Omental fat pad (tissue), 4 donors: ENCODE data around the gene DENND10. TPM values are rescaled to one million over a fixed set of nuclear protein-coding genes. Genes with fewer than 3 reads are reported as not detected.
"Not testable (repeated sequence)": the region's sequence is repeated elsewhere in the genome, so short reads cannot be mapped to it uniquely, and the experiment has no call there.

ENCODE experiments used
- ATAC-seq: fragments of 150-250 bp; one replicate; pipeline ENCODE4 v1.9.1; 2016; ENCODE audit warnings: mild to moderate bottlenecking, moderate library complexity; ENCODE audit not compliant: low FRiP score
- DNase-seq: peaks from one replicate; pipeline ENCODE4 v3.0.0-alpha.2; 2019; ENCODE audit warnings: low spot score
- CTCF ChIP-seq, 3 donors: fragments of 450-650 bp; IDR thresholded peaks; one replicate each; pipeline ENCODE4 v1.5.1; 2016 to 2017; ENCODE audit warnings: antibody characterized with exemption in 3 of 3, mild to moderate bottlenecking in 3 of 3, moderate library complexity in 2 of 3
- total RNA-seq, 4 donors: library from RNA; depleted of rRNA; stranded (reverse); fragments of >200 nt; gene quantifications; one replicate each; pipeline ENCODE4 v1.1.0, GENCODE V29; 2016

DENND10 gene
- total RNA-seq, 4 donors from 2014 or later: 37.9 to 68.4 (median 49.7) TPM

DNA sequence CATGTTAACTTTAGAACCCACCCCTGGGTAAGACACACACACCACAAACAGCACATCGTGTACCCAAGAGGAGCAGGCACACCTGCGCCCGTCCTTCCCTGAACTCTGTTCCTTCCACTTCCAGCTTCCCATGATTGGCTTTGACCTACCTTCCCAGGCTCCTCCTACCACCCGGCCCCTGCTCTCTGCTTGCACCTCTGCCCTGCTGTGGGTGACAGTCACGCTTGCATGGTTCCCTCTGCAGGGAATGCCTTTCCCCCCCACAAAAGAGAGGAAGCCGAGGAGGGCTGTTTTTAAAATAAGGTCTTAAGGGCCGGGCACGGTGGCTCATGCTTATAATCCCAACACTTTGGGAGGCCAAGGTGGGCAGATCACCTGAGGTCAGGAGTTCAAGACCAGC, 45.2 kb downstream of the DENND10 start:
- ATAC-seq: no peak
- no peak for DNase-seq
- TF ChIP-seq CTCF (IDR thresholded peaks at IDR 0.05): no peak

DNA sequence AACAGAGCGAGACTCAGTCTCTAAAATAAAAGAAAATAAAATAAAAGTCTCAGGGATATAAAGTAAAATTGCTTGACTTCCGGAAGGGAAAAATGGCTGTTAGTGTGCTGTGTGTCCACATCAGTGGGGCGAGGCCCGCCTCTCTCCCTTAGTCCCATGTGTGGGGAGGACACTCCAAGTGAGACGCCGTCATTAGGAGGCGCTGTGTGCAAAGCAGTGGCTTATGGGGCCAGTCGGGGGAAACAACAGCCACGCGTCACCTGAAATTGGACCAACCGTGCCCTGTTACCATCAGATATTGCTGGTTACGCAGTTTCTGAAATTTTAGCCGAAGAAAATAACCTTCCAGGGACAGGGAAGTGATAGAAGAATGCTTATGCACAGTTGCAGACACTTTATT, 45.8 kb downstream of the DENND10 start:
- no peak for ATAC-seq
- no peak for DNase-seq
- TF ChIP-seq CTCF (IDR thresholded peaks at IDR 0.05): no peak

DNA sequence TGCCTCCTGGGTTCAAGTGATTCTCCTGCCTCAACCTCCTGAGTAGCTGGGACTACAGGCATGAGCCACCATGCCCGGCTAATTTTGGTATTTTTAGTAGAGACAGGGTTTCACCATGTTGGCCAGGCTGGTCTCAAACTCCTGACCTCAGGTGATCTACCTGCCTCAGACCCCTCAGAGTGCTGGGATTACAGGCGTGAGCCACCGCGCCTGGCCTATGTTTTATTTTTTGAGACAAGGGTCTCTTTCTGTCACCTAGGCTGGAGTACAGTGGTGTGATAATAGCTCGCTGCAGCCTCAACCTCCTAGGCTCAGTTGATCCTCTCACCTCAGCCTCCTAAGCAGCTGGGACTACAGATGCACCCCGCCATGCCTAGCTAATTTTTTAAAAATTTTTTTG, 47.7 kb downstream of the DENND10 start:
- ATAC-seq, DNase-seq: not testable (repeated sequence)

- ATAC-seq (no peak), DNase-seq (no peak)
- TF ChIP-seq CTCF (IDR thresholded peaks at IDR 0.05): no peak
Observed at GRCh38 chr10:119153041-119153440, 49.1 kb downstream of the DENND10 start.

DNA sequence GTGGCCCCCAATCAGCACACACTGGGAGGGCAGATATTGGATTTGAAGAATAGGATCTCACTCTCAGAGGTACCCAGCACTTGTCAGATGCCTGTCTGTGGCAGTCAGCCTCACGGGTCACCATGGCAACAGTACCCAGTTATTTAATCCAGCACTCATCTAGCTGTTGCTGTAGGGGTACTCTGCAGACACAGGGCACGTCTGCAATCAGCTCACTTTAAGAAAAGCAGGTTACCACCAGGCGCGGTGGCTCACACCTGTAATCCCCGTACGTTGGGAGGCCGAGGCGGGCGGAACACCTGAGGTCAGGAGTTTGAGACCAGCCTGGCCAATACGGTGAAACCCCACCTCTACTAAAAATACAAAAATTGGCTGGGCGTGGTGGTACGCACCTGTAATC, 49.7 kb downstream of the DENND10 start:
- no peak for DNase-seq
- no peak for ATAC-seq
- TF ChIP-seq CTCF (IDR thresholded peaks at IDR 0.05): no peak

GRCh38 chr10:119159332-119159731, 55.4 kb downstream of the DENND10 start:
- TF ChIP-seq CTCF (IDR thresholded peaks at IDR 0.05): no peak
- no peak for ATAC-seq
- no peak for DNase-seq

GRCh38 chr10:119161680-119162451, 58.0 kb downstream of the DENND10 start:
- no peak for TF ChIP-seq CTCF (IDR thresholded peaks at IDR 0.05)
- DNase-seq: no peak
- no peak for ATAC-seq
